ENCODE measurements around the gene XG.

DNA sequence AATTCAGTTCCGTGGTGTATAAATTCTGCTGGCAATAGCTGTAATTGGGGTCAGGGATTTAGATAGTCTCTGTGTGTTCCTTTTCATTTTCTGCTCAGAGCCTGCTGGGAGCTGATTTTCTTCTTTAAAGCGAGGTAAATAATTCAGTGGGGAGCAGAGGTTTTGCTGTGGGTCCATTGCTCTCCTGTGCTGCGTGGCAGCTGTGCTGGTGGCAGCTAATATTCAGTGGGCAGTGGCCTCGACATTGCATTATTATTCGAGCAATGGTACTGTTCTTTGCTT lies 13.7 kb downstream of the XG start:
- TF ChIP-seq CTCF (conservative IDR thresholded peaks at IDR 0.05; ENCODE audit: low read depth, low read length), result no peak
- no peak for TF ChIP-seq RCOR1 (IDR thresholded peaks at IDR 0.05; ENCODE audit: insufficient replicate concordance, low read length)
- TF ChIP-seq RFX5 (IDR thresholded peaks at IDR 0.05; ENCODE audit: low read depth, low read length), result no peak
- TF ChIP-seq CEBPB (IDR thresholded peaks at IDR 0.05; ENCODE audit: low read depth, low read length), result no peak
- no peak for TF ChIP-seq FOS (IDR thresholded peaks at IDR 0.05; ENCODE audit: low read depth, low read length)
- no peak for TF ChIP-seq MAZ (IDR thresholded peaks at IDR 0.05; ENCODE audit: borderline replicate concordance, low read depth, low read length)
- TF ChIP-seq RAD21 (IDR thresholded peaks at IDR 0.05; ENCODE audit: low read length), result no peak
- TF ChIP-seq, protein P1, sequence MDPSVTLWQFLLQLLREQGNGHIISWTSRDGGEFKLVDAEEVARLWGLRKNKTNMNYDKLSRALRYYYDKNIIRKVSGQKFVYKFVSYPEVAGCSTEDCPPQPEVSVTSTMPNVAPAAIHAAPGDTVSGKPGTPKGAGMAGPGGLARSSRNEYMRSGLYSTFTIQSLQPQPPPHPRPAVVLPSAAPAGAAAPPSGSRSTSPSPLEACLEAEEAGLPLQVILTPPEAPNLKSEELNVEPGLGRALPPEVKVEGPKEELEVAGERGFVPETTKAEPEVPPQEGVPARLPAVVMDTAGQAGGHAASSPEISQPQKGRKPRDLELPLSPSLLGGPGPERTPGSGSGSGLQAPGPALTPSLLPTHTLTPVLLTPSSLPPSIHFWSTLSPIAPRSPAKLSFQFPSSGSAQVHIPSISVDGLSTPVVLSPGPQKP (IDR thresholded peaks at IDR 0.05; ENCODE audit: borderline replicate concordance, low read depth, low read length), result no peak
- TF ChIP-seq POLR2A (IDR thresholded peaks at IDR 0.05; ENCODE audit: low read depth, low read length), result no peak
- no peak for TF ChIP-seq MAFK (IDR thresholded peaks at IDR 0.05; ENCODE audit: low read depth, low read length)
- TF ChIP-seq, protein P2, sequence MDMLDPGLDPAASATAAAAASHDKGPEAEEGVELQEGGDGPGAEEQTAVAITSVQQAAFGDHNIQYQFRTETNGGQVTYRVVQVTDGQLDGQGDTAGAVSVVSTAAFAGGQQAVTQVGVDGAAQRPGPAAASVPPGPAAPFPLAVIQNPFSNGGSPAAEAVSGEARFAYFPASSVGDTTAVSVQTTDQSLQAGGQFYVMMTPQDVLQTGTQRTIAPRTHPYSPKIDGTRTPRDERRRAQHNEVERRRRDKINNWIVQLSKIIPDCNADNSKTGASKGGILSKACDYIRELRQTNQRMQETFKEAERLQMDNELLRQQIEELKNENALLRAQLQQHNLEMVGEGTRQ (IDR thresholded peaks at IDR 0.05; ENCODE audit: low read depth, low read length), result no peak
- no peak for TF ChIP-seq NFE2L2 (IDR thresholded peaks at IDR 0.05; ENCODE audit: low read depth, low read length)
- no peak for TF ChIP-seq CHD1 (IDR thresholded peaks at IDR 0.05; ENCODE audit: low read depth, low read length)

Measured in IMR-90 (cell line).